ENCODE results near the gene RADX.
A peak's percentile ranks its signal among the peaks of the same experiment; 100 is the strongest.
"Not testable (repeated sequence)": the region's sequence is repeated elsewhere in the genome, so short reads cannot be mapped to it uniquely, and the experiment has no call there.

Gene RADX, protein sequence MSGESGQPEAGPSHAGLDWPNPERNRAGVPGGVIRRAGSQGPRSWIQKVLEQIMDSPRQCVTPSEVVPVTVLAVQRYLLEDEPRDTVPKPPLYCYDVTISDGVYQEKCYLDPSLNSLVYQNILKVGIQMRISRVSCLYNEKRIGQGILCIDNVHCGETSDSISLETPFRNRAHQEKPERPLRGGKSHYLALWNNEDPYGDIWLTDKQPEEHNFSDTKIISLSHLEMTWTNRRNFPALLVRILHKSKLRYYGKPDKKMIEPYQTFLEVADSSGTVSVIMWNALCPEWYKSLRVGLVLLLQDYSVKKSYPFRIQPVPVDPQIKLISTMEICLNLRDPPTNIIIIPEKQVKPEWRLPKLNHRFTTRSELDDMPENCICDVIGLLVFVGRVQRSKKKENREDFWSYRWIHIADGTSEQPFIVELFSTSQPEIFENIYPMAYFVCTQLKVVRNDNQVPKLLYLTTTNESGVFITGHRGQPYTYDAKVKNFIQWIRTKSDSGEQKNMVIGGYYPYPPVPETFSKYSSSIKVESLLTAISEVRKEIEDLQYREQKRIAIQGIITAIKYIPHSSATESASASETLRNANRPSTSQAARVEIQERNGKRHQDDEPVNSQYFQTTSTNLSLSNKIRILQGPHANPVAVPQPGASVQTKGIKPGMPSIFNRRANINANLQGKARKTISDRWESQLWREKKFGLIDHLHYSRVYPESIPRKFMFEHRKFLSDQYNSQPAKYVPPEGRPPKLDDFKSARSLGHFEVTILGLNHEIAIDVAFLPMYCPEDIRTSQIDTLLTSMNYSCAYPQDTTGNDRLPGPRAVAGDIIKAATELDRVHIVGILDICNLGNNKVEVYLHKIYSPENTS

DNA sequence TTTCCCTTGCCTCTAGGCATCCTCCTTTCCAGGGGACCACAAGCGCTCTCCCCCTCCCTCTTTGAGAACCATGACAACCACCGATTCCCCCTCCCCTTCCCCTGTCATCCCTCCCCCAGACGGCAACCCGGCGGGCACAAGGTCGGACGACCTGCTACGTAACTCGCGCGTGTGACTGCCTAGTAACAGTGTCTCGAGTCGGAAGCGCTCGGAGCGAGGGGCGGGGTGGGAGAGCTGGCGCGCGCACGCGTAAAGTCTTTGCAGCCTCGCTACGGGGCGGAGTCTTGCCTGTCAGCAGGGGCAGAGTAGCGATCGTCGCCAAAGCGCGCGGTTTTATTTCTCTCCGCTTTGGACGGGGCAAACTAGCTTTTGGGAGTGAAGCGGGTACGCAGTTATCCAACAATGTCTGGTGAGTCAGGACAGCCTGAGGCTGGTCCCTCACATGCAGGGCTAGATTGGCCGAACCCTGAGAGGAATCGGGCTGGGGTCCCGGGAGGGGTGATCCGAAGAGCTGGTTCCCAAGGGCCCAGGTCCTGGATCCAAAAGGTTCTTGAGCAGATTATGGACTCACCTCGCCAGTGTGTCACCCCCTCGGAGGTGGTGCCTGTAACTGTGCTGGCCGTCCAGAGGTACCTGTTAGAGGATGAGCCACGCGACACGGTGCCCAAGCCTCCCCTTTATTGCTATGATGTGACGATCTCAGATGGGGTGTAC, at the start of gene RADX:
Gene RADX, plus strand, starts transcription at position 300 of the 714 bp plus-strand sequence. Its CDS starts 103 bp downstream, at position 403.
- peak; percentile 63 to 72 for DNase-seq (ENCODE audit: low read depth in 2 of 2)

DNA sequence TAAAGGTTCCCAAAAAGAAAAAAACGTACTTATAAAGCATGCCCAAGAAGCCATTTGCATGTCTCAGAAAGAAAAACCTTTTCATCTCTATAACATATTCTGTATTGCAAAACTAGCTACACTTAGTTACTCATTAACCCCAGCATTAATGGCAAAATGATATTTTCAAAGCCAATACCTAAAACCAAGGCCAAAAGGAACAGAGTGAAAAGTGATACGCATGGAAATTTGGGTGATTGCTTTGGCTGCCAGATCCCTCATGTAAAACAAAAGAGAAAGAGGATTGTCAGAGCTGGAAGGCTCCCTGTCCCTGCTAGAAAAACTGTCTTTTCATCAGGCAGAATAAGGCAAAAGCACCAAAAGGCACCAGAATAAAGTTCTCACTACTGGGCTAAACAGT, 46.8 kb upstream of the RADX start:
- no peak for DNase-seq (ENCODE audit: low read depth in 2 of 2)

GRCh38 chrX:106566362-106566761, 45.4 kb upstream of the RADX start:
- DNase-seq (ENCODE audit: low read depth in 2 of 2), result no peak

DNA sequence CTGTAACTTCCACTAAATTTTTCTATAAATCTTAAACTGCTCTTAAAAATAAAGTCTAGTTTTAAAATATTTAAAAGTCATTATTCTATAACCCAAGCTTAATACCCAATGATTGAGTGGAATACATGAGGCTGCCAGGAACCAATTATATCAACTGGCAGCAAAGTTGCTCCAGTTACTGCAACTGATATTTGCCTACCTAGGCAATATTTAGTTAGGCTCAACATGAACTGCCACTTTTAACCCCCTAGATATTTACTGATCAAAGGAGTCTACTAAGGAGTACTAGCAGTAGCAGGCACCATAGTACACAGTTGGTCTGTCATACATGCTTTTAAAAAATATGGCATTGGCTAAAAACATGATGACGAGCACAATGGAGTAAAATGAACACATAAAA, 29.9 kb upstream of the RADX start:
- DNase-seq (ENCODE audit: low read depth in 2 of 2), result no peak

DNA sequence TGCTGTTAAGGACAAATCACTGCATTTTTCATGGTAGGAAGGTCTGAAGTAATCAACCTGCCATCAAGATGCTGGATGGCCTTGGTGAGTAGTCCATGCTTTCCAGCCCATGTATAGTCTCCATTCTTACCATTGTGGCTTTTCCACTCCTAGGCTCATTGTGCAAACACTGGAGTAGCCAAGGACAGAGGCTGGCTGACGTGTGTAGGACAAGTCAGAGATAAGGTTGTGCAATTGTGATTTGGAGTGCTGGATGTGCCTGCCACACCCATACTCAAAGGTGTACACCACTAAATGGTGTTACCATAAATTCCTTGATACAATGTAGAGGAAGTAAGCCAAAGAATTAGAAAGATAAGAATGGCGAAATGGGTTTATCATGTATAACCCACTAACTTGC, 26.3 kb upstream of the RADX start:
- DNase-seq (ENCODE audit: low read depth in 2 of 2), result no peak

DNA sequence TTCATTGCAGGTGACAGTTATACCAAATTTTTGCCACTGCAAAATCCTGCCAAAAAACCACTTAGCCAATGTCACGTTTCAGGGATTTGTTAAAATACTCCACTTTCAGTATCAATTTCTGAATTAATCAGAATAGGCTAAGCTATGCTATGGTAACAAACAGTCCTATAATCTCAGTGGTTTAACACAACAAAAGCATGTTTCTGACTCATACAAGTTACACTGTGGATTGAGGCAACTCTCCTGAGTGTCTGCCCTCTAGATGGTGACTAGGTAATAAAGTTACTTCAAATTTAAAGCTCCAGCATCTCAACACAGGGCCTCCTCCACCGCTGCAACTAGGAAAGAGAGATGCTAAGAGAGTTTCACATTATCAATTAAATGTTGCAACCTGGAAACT, 23.0 kb upstream of the RADX start:
- no peak for DNase-seq (ENCODE audit: low read depth in 2 of 2)

GRCh38 chrX:106599411-106599810, 12.4 kb upstream of the RADX start:
- no peak for DNase-seq (ENCODE audit: low read depth in 2 of 2)

- no peak for DNase-seq (ENCODE audit: low read depth in 2 of 2)
Observed at GRCh38 chrX:106606571-106606970, 5.2 kb upstream of the RADX start.

DNA sequence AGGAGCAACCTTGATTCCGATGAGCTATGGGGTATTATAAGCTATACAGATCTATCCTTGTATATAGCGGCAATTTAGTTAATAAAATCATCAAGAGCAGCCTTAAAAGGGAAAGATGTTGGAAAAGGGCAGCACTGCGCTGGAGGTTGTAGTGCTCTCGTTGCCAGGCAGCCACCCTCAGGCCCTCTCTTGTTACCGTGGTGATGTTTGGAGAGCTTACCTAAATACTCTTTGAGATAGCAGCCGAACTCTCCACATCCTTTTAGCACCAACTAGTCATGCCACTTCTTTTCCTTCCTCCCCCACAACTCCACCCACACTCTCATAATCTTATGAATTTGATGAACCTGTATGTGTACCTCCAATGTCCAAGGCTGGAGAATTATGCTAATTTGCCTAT, 3.8 kb upstream of the RADX start:
- DNase-seq (ENCODE audit: low read depth in 2 of 2), result no peak

DNA sequence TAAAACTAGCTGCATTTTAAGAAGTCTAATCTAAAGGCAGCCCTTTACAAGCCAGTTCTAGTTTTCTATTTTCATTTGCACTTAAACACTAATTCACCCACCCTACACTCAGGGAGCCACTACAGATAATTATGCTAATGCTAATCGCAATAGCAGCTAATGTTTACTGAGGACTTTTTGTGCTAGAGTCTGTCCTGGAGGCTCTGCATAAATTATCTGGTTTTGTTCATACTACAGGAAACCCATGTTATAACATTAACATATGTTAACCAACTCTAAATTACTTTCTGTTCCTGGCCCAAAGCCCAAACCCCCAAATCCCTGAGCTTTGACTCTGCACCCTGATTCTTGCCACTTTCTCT, 480 bp upstream of the RADX start:
- no peak for DNase-seq (ENCODE audit: low read depth in 2 of 2)

- DNase-seq (ENCODE audit: low read depth in 2 of 2), result no peak
Observed at GRCh38 chrX:106612393-106612763, 600 bp downstream of the RADX start.

DNA sequence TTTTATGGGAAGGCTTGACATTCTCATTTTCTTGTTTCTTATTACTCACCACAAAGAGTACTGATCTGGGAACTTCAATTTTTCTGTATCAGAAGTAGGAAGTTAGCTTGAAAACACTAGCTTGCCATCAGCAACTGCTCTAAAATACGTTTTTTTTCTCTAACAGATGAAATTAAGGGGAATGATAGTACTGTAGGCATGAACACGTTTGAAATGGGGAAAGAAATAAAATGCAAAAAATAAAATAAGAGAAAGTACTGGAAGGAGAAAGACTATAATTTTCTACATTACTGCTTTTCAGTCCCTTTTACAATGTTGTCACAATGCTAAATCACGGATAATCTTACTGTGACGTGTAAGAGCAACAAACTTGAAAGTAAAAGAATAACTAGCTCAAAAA, 1.5 kb downstream of the RADX start:
- no peak for DNase-seq (ENCODE audit: low read depth in 2 of 2)

- DNase-seq (ENCODE audit: low read depth in 2 of 2), result no peak
Observed at GRCh38 chrX:106615041-106615440, 3.3 kb downstream of the RADX start.

DNA sequence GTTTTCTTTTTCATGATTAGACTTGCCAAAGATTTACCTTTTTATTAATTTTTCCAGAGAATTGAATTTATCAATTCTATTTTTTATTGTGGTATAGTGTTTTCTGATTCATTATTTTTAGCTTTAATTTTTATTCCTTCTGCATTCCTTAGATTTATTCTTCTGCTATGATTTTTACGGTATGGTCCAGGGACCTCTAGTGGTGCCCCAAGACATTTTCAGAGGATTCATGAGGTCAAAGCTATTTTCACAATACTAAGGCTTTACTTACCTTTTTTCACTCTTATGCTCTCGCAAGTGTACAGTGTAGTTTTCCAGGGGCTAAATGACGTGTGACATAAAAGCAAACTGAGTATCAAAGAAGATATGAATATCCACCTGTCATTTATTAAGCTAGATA, 8.0 kb downstream of the RADX start:
- DNase-seq (ENCODE audit: low read depth in 2 of 2), result no peak

GRCh38 chrX:106621836-106622235, 10.1 kb downstream of the RADX start:
- DNase-seq (ENCODE audit: low read depth in 2 of 2), result no peak

- no peak for DNase-seq (ENCODE audit: low read depth in 2 of 2)
Observed at GRCh38 chrX:106626789-106627188, 15.0 kb downstream of the RADX start.

GRCh38 chrX:106631615-106632014, 19.8 kb downstream of the RADX start:
- no peak for DNase-seq (ENCODE audit: low read depth in 2 of 2)

DNA sequence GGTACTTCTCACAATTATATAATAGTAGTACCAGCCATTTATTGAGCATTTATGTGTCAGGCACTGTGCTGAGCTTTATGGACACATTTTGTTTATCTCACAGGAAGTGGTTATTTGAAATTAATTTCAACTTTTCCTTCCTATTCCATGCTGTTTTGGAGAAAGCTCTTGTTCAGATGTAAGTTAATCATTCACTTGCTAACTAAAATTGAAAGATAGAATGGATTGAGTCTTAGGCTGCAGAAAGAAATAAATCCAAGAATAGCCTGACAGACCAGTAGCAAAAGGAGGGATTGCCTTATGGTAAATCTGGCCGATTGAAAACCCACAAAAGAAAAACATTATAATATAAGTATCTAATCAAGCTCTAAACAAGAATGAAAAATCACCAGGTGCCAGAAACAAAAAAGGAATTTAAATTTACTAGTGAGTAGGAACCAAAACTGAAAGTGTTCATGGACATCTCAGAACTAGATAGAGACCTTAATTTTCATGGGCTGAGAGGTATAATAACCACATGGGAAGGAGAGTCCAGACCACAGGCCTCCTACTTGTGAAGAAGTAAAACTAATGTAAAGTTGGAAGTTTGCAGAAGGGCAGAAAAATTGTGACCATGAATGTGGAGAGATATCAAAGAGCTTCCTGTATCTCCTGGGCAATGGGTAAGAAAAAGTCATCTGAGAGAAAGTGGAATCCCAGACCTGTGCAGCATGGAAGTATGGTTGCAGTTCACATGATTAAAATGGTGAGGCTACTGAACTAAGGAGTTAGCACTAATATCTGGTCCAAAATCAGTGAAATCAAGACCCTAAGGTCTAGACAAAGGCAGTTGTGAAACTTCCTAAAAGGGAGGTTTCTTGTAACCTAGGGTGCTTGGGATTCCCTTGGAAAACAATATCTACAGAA, 38.0 kb downstream of the RADX start:
- DNase-seq (ENCODE audit: low read depth in 2 of 2), result no peak

- DNase-seq (ENCODE audit: low read depth in 2 of 2), result not testable (repeated sequence)
Observed at GRCh38 chrX:106653625-106654024, 41.8 kb downstream of the RADX start.

DNA sequence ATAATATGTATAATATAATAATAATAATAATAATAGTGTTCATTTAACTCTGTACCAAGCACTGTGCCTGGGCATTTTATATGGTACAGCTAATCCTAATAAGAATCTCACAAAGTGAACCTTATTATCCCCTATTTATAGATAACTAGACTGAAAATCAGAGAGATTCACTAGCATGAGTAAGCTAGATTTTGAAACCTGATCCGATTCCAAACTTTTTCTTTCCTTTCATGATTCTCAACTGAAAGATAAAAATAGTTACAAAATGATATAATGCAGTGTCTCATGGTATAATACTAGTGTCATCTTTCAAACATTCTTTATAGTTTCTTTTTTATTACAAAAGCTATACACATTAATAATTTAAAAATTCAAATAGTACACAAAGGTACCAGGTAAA, 58.9 kb downstream of the RADX start:
- no peak for DNase-seq (ENCODE audit: low read depth in 2 of 2)

DNA sequence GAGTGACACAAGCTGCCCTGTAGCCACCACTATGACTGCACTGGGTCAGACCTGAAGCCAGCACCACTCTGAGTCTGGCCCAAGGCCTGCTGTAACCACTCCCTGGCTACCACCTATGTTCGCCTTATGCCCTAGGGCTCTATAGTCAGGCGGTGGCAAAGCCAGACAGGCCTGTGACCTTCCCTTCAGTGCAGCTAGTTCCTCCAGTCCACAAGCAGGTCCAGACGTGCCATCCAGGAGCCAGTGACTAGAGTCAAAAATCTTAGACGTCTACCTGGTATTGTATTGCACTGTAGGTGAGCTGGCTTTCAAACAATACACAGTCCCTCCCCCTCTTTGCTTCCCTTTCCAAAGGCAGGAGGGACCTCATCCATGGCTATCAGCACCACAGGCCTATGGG, 60.7 kb downstream of the RADX start:
- no peak for DNase-seq (ENCODE audit: low read depth in 2 of 2)
